ENCODE measurements around the gene C16orf96.

DNA sequence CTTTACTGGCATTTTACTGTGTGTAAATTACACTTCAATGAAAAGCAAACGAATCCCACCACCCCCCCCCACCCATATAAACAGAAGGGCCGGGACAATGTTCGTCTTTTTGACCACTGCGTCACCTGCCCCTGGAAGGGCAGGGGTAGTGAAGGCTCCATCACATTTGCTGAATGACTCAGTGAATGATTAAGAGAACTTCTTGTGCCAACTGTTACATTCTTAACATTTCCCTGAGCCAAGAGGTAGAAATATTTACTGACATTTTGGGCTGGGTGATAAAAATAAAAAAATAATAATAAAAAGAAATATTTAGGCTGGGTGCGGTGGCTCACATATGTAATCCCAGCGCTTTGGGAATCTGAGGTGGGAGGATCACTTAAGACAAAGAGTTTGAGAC, 24.1 kb downstream of the C16orf96 start:
- TF ChIP-seq, protein P1, sequence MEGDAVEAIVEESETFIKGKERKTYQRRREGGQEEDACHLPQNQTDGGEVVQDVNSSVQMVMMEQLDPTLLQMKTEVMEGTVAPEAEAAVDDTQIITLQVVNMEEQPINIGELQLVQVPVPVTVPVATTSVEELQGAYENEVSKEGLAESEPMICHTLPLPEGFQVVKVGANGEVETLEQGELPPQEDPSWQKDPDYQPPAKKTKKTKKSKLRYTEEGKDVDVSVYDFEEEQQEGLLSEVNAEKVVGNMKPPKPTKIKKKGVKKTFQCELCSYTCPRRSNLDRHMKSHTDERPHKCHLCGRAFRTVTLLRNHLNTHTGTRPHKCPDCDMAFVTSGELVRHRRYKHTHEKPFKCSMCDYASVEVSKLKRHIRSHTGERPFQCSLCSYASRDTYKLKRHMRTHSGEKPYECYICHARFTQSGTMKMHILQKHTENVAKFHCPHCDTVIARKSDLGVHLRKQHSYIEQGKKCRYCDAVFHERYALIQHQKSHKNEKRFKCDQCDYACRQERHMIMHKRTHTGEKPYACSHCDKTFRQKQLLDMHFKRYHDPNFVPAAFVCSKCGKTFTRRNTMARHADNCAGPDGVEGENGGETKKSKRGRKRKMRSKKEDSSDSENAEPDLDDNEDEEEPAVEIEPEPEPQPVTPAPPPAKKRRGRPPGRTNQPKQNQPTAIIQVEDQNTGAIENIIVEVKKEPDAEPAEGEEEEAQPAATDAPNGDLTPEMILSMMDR (conservative IDR thresholded peaks at IDR 0.05) = no peak
- no peak for TF ChIP-seq ZFX (IDR thresholded peaks at IDR 0.05)

Data from C4-2B (cell line).